GM21423 (cell line): ENCODE results near the gene TROAP.
"Not testable (repeated sequence)": the region's sequence is repeated elsewhere in the genome, so short reads cannot be mapped to it uniquely, and the experiment has no call there.

Experiments used
- ATAC-seq: cut with Tn5 transposase; IDR thresholded peaks from one replicate; pipeline ENCODE4 v1.9.1; 2021; ENCODE audit warnings: mild to moderate bottlenecking, moderate library complexity; ENCODE audit not compliant: unreplicated experiment

TROAP gene

GRCh38 chr12:49294086-49294803 is 28.8 kb upstream of the TROAP start:
- no peak for ATAC-seq

DNA sequence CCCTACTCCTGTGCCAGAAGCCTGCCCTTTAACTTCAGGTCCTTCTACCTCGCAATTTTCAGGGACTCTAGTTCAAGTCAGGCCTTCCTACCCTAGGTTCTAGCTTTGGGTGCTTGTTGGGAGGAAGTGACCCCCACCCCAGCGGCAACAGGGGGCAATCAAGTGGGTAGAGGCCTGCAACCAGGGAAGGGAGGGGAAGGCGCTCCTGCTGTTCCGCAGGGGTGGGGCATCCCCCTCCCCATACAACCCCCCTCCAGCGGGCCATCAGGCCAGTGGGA is 28.3 kb upstream of the TROAP start:
- no peak for ATAC-seq

DNA sequence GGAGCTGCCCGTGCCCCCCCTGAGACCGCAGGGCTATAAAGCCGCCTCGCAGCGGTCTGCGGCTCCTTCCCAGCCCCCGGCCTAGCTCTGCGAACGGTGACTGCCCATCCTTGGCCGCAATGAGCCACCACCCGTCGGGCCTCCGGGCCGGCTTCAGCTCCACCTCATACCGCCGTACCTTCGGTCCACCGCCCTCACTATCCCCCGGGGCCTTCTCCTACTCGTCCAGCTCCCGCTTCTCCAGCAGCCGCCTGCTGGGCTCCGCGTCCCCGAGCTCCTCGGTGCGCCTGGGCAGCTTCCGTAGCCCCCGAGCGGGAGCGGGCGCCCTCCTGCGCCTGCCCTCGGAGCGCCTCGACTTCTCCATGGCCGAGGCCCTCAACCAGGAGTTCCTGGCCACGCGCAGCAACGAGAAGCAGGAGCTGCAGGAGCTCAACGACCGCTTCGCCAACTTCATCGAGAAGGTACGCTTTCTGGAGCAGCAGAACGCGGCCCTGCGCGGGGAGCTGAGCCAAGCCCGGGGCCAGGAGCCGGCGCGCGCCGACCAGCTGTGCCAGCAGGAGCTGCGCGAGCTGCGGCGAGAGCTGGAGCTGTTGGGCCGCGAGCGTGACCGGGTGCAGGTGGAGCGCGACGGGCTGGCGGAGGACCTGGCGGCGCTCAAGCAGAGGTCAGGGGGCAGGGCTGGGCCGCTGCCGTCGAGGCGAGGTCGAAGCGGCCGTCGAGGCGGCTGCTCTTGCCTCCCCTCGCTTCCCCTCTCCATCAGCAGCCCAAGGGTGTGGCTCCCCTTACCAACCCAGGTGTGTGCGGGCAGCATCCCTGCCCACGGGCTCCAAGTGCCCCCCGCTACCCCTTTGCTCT is 27.7 kb upstream of the TROAP start, which contains the start of gene PRPH:
PRPH (plus strand) TSS at position 66 of the 855 bp plus-strand sequence; CDS start at position 120, 54 bp downstream.
- ATAC-seq = no peak

DNA sequence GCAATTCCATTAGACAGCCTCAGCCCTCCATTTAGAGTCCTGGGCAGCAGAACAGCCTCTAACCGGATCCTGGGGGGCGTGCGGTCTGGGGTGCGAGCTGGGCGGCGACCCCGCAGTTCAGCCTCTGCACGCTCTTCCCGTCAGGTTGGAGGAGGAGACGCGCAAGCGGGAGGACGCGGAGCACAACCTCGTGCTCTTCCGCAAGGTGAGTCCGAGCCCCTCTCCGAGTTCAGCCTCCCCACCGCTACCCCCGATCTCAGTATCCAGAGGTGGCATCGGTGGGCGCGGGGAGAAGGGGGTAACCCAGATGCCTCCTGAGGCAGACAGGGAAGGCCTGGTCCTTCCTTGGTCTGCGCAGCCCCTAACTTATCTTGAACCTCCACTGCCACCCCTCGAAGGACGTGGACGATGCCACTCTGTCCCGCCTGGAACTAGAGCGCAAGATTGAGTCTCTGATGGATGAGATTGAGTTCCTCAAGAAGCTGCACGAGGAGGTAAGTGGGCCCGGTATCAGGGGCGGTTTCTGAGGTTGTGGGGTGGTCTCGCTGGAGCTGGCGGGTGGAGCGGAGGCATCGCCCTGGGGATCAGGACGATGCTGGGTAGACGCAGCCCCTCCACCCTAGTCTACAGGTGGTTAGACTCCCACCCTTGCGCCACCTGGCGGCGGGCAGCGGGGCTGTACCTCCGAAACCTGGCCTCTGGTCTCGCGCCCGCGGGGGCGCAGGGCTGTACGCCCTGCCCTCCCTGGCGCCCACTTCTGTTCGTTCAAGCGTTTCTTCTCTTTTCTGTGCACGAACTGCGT is 26.8 kb upstream of the TROAP start:
- ATAC-seq = no peak

GRCh38 chr12:49296836-49297694 is 26.0 kb upstream of the TROAP start:
- no peak for ATAC-seq

DNA sequence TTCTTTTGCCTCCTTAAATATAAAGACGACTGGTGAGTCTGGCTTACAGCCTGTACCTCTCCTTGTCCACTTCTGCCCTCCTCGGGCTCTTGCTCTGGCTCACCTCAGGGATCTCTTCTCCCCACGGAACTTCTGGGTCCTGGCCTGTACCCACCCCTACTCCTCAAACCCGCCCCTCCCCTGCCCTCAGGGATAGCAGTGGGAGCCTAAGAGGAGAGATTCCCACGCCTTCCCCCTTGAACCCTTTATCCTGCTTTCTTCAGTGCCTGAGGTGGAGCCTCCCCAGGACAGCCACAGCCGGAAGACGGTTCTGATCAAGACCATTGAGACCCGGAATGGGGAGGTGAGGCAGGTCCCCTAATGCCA is 25.4 kb upstream of the TROAP start:
- no peak for ATAC-seq

DNA sequence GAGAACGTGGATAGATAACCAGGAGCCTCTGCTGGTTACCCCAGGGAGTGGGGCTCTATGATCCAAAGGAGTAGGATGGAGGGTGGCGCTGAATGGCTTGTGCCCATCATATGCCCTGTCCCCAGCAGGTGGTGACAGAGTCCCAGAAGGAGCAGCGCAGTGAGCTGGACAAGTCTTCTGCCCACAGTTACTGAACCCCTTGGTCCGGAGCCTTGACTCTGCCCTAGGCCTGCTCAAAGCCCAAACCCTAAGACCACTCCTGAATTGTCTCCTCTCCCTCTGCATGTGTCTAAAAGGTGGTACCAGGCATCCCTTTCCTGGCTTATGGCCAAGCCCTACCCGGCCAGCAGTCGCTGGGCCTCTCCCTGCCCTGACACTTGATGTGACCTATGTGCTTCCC is 24.9 kb upstream of the TROAP start:
- ATAC-seq = no peak

- no peak for ATAC-seq
Observed at GRCh38 chr12:49301760-49302159, 21.3 kb upstream of the TROAP start.

GRCh38 chr12:49304161-49304560 is 18.9 kb upstream of the TROAP start:
- ATAC-seq = no peak

DNA sequence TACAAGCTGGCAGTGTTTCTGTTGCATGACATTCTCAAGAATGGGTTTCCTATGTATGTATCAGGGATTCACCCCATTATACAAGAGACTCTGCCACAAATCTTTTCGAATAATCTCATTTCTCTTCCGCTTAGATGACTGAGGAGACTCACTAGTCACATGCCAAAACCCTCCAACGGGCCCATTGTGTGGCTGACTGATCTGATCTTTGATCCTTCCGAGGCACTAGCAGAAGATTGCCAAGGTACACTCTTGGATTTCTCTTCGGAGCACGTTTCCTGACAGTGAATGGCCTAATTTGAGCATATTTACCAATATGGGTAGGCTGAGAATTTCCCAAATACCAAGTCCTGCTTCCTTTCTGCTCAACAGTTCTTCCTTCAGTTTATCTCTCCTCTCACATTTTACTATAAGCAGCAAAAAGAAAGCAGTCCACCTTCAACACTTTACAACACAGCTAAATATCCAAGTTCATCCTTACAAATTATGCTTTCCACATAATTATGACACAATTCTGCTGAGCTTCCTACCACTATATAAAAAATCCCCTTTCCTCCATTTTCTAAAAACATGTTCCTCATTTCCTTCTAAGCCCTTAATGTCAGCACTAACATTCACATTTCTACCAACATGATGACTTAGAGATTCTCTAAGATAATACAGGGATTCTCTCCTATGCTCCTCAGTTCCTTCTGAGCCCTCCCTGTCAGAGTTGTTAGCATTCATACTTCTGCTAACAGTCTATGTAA is 17.1 kb upstream of the TROAP start:
- ATAC-seq = no peak

DNA sequence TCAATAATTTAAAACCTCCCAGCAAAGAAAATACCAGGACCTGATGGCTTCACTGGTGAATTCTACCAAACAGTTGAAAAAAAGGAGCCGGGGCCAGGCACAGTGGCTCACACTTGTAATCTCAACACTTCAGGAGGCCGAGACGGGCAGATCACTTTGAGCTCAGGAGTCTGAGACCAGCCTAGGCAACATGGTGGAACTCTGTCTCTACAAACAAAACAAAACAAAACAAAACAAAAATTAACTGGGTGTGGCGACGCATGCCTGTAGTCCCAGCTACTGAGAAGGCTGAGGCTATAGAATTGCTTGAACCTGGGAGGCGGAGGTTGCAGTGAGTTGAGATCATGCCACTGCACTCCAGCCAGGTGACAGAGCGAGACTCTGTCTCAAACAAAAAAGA is 13.7 kb upstream of the TROAP start:
- no peak for ATAC-seq

DNA sequence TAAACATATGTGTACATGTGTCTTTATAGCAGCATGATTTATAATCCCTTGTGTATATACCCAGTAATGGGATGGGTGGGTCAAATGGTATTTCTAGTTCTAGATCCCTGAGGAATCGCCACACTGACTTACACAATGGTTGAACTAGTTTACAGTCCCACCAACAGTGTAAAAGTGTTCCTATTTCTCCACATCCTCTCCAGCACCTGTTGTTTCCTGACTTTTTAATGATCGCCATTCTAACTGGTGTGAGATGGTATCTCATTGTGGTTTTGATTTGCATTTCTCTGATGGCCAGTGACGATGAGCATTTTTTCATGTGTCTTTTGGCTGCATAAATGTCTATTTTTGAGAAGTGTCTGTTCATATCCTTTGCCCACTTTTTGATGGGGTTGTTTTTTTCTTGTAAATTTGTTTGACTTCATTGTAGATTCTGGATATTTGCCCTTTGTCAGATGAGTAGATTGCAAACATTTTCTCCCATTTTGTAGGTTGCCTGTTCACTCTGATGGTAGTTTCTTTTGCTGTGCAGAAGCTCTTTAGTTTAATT is 12.5 kb upstream of the TROAP start:
- not testable (repeated sequence) for ATAC-seq

DNA sequence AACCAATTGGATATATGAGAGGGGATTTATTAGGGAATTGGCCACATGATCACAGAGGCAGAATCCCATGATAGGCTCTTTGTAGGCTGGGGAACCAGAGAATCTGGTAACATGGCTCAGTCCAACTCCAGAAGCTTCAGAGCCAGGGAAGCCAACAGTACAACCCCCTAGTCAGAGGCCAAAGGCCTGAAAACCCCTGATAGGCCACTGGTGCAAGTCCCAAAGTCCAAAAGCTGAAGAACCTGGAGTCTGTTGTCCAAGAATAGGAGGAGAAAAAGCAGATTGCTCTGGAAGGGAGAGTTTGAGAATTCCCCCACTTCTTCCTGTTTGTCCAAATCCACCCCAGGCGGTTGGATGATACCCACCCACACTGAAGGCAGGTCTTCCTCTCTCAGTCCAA is 8.2 kb upstream of the TROAP start:
- no peak for ATAC-seq

GRCh38 chr12:49317118-49317517 is 5.9 kb upstream of the TROAP start:
- ATAC-seq = not testable (repeated sequence)

- not testable (repeated sequence) for ATAC-seq
Observed at GRCh38 chr12:49320411-49321103, 2.5 kb upstream of the TROAP start.

GRCh38 chr12:49322367-49322707 is 718 bp upstream of the TROAP start:
- no peak for ATAC-seq

DNA sequence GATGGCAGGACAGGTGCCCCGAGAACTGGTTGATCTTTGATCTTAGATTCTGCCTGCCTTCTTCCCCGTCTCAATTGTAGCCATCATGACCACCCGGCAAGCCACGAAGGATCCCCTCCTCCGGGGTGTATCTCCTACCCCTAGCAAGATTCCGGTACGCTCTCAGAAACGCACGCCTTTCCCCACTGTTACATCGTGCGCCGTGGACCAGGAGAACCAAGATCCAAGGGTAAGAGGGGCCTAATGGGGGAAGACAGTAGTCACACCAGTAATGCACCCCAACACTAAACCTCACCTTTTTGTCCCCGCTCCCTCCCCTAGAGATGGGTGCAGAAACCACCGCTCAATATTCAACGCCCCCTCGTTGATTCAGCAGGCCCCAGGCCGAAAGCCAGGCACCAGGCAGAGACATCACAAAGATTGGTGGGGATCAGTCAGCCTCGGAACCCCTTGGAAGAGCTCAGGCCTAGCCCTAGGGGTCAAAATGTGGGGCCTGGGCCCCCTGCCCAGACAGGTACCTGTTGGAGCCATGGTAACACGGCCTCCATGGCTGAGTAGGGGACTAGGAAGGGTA is 556 bp downstream of the TROAP start:
- no peak for ATAC-seq

- no peak for ATAC-seq
Observed at GRCh38 chr12:49325606-49326005, 2.6 kb downstream of the TROAP start.

DNA sequence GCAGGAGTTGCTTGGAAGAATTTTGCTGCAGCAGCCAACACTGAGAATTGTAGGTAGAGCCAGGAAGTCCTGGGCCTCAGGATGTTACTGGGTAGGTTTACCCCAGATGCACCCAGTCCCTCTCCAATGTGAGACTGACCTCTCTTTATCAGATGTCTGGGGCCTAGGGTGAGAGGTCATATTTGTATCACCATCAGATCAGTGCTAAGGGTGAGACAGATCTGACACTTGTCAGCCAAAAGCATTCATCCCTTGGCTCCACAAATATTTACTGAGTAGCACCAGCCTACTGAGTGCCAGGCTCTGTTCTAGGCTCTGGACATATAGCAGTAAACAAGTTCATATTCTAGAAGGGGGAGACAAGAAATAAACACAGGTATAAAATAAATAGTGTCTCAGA is 4.3 kb downstream of the TROAP start:
- ATAC-seq = no peak
